ENCODE measurements around the gene KRR1. TPM values are rescaled to one million over a fixed set of nuclear protein-coding genes. Genes with fewer than 3 reads are reported as not detected.

Gene KRR1
- total RNA-seq, 4 donors from 2014 or later = 24.7 to 42.3 (median 41.2) TPM

- no peak overlapping the region for H3K27ac ChIP-seq
- H3K27me3 ChIP-seq = no peaks in the 10 kb centered on the region
- intact Hi-C loops (cut with DNase I) = no loop called here
- no peaks in the 10 kb centered on the region for H3K9me3 ChIP-seq
- WGBS, 2 donors = 66 to 73% methylated on average over 3 of the region's 3 CpGs
- no peak overlapping the region for H3K4me3 ChIP-seq
- no peaks in the 10 kb centered on the region for H3K36me3 ChIP-seq
- no peak for TF ChIP-seq POLR2A (IDR thresholded peaks at IDR 0.05)
- TF ChIP-seq CTCF (IDR thresholded peaks at IDR 0.05) = no peak
- DNase-seq = no peak
- H3K4me1 ChIP-seq = peaks cover 0 to 43% (median 14%) of the 10 kb centered on the region in 3 donors
These were observed 42.6 kb upstream of the KRR1 start for GRCh38 chr12:75553836-75554555.

GRCh38 chr12:75553398-75553797 is 42.0 kb upstream of the KRR1 start:
- Histone ChIP-seq H3K36me3 (no peaks in the 10 kb centered on the region), H3K9me3 (no peaks in the 10 kb centered on the region), H3K4me1 (peaks cover 0 to 43% (median 14%) of the 10 kb centered on the region in 3 donors), H3K27ac (no peak overlapping the region), H3K4me3 (no peak overlapping the region), H3K27me3 (no peaks in the 10 kb centered on the region)
- no peak for TF ChIP-seq CTCF (IDR thresholded peaks at IDR 0.05)
- no peak for TF ChIP-seq POLR2A (IDR thresholded peaks at IDR 0.05)
- no peak for DNase-seq
- intact Hi-C loops (cut with DNase I) = no loop called here
- WGBS, 2 donors = 67% methylated on average over 1 of the region's 1 CpG

- Histone ChIP-seq H3K4me1 (peaks cover 0 to 41% (median 14%) of the 10 kb centered on the region in 3 donors), H3K4me3 (no peak overlapping the region), H3K9me3 (no peaks in the 10 kb centered on the region), H3K27ac (peak overlapping the region in 1 of 4 donors; percentile 5), H3K27me3 (no peaks in the 10 kb centered on the region), H3K36me3 (no peaks in the 10 kb centered on the region)
- no peak for TF ChIP-seq CTCF (IDR thresholded peaks at IDR 0.05)
- no peak for TF ChIP-seq POLR2A (IDR thresholded peaks at IDR 0.05)
- intact Hi-C loops (cut with DNase I) = no loop called here
- no peak for DNase-seq
These were observed 40.1 kb upstream of the KRR1 start for GRCh38 chr12:75551477-75551876.

GRCh38 chr12:75550401-75551240 is 39.2 kb upstream of the KRR1 start:
- 12 to 33% methylated on average over 6 to 8 of the region's 8 CpGs for WGBS, 2 donors
- intact Hi-C loops (cut with DNase I) = no loop called here
- no peaks in the 10 kb centered on the region for H3K36me3 ChIP-seq
- TF ChIP-seq CTCF (IDR thresholded peaks at IDR 0.05) (no peak), POLR2A (IDR thresholded peaks at IDR 0.05) (no peak)
- DNase-seq = no peak
- peak overlapping the region in 1 of 4 donors; percentile 16 for H3K4me3 ChIP-seq
- H3K27me3 ChIP-seq = no peaks in the 10 kb centered on the region
- no peaks in the 10 kb centered on the region for H3K9me3 ChIP-seq
- H3K27ac ChIP-seq = peak overlapping the region in 2 of 4 donors; percentile 12 to 19
- peaks cover 0 to 32% (median 14%) of the 10 kb centered on the region in 3 donors for H3K4me1 ChIP-seq

GRCh38 chr12:75549989-75550388 is 38.6 kb upstream of the KRR1 start:
- Histone ChIP-seq H3K27ac (no peak overlapping the region), H3K4me3 (no peak overlapping the region), H3K4me1 (peaks cover 0 to 31% (median 14%) of the 10 kb centered on the region in 3 donors), H3K36me3 (no peaks in the 10 kb centered on the region), H3K9me3 (no peaks in the 10 kb centered on the region), H3K27me3 (no peaks in the 10 kb centered on the region)
- TF ChIP-seq CTCF (IDR thresholded peaks at IDR 0.05) (no peak), POLR2A (IDR thresholded peaks at IDR 0.05) (no peak)
- DNase-seq = no peak
- 56 to 65% methylated on average over 2 of the region's 2 CpGs for WGBS, 2 donors
- intact Hi-C loops (cut with DNase I) = no loop called here
